ENCODE measurements around the gene TMEM80.

TMEM80 gene

GRCh38 chr11:693887-694562 lies 1.6 kb upstream of the TMEM80 start:
- DNase-seq (ENCODE audit: low read depth) = no peak
- H3K4me3 ChIP-seq (ENCODE audit: low read depth, low read length) = peak overlapping the region; percentile 45
- no peak for TF ChIP-seq CTCF (IDR thresholded peaks at IDR 0.05; ENCODE audit: control insufficient read depth, extremely low read depth, insufficient read depth)

- DNase-seq (ENCODE audit: low read depth) = peak; percentile 87
- TF ChIP-seq CTCF (IDR thresholded peaks at IDR 0.05; ENCODE audit: control insufficient read depth, extremely low read depth, insufficient read depth) = no peak
Measured at GRCh38 chr11:694563-695287, 891 bp upstream of the TMEM80 start, which contains the start of gene DEAF1. DEAF1 (minus strand) TSS chr11:695222; CDS start chr11:695047, 175 bp downstream.

GRCh38 chr11:695288-695537 lies 403 bp upstream of the TMEM80 start:
- no peak for DNase-seq (ENCODE audit: low read depth)
- H3K4me3 ChIP-seq (ENCODE audit: low read depth, low read length) = peak overlapping the region; percentile 88
- no peak for TF ChIP-seq CTCF (IDR thresholded peaks at IDR 0.05; ENCODE audit: control insufficient read depth, extremely low read depth, insufficient read depth)

More at GRCh38 chr11:694563-695287, 891 bp upstream of the TMEM80 start, which contains the start of gene DEAF1:
- peak within 1 kb of the TSS; percentile 88 for H3K4me3 ChIP-seq (ENCODE audit: low read depth, low read length)

GRCh38 chr11:696955-697491 lies 1.4 kb downstream of the TMEM80 start:
- DNase-seq (ENCODE audit: low read depth) = no peak
- TF ChIP-seq CTCF (IDR thresholded peaks at IDR 0.05; ENCODE audit: control insufficient read depth, extremely low read depth, insufficient read depth) = no peak
- H3K4me3 ChIP-seq (ENCODE audit: low read depth, low read length) = peak overlapping the region; percentile 88

- TF ChIP-seq CTCF (IDR thresholded peaks at IDR 0.05; ENCODE audit: control insufficient read depth, extremely low read depth, insufficient read depth) = no peak
- H3K4me3 ChIP-seq (ENCODE audit: low read depth, low read length) = no peak overlapping the region
- DNase-seq (ENCODE audit: low read depth) = no peak
Measured at GRCh38 chr11:697811-698311, 2.2 kb downstream of the TMEM80 start.

GRCh38 chr11:698493-699115 lies 3.0 kb downstream of the TMEM80 start:
- DNase-seq (ENCODE audit: low read depth) = no peak
- no peak overlapping the region for H3K4me3 ChIP-seq (ENCODE audit: low read depth, low read length)

More at GRCh38 chr11:698493-699115, 3.0 kb downstream of the TMEM80 start:
- TF ChIP-seq CTCF (IDR thresholded peaks at IDR 0.05; ENCODE audit: control insufficient read depth, extremely low read depth, insufficient read depth) = no peak

All from LNCaP clone FGC (cell line).